ENCODE data around the gene FGA. TPM values are rescaled to one million over a fixed set of nuclear protein-coding genes. Genes with fewer than 3 reads are reported as not detected.
A peak's percentile ranks its signal among the peaks of the same experiment; 100 is the strongest.

Gene FGA
- total and polyA plus RNA-seq, 4 donors = 8,747 to 25,210 (median 14,399) TPM

GRCh38 chr4:154591890-154592289, 1.3 kb upstream of the FGA start:
- TF ChIP-seq SP1 (IDR thresholded peaks at IDR 0.05) = peak; percentile 56
- no peak for TF ChIP-seq NR2F2 (IDR thresholded peaks at IDR 0.05)
- TF ChIP-seq GABPA (IDR thresholded peaks at IDR 0.05 in 1 of 2, conservative IDR thresholded peaks at IDR 0.05 in 1 of 2) = no peak
- TF ChIP-seq EGR1 (IDR thresholded peaks at IDR 0.05; ENCODE audit: low read depth in 2 of 2) = no peak
- no peak for TF ChIP-seq REST (IDR thresholded peaks at IDR 0.05)
- peak; percentile 88 to 89 for TF ChIP-seq HNF4A (conservative IDR thresholded peaks at IDR 0.05)
- peak in 1 of 2 donors; percentile 63 for TF ChIP-seq RXRA (IDR thresholded peaks at IDR 0.05)
- peak in 1 of 2 donors; percentile 52 for TF ChIP-seq JUND (IDR thresholded peaks at IDR 0.05)
- TF ChIP-seq FOXA1 (IDR thresholded peaks at IDR 0.05) = no peak
- TF ChIP-seq, protein P1, sequence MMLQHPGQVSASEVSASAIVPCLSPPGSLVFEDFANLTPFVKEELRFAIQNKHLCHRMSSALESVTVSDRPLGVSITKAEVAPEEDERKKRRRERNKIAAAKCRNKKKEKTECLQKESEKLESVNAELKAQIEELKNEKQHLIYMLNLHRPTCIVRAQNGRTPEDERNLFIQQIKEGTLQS (IDR thresholded peaks at IDR 0.05) = peak; percentile 8
- TF ChIP-seq HNF4G (IDR thresholded peaks at IDR 0.05) = peak; percentile 73
- TF ChIP-seq YY1 (IDR thresholded peaks at IDR 0.05) = peak; percentile 61
- TF ChIP-seq TAF1 (conservative IDR thresholded peaks at IDR 0.05) = peak; percentile 13
- TF ChIP-seq FOXA2 (IDR thresholded peaks at IDR 0.05) = no peak
- TF ChIP-seq RAD21 (IDR thresholded peaks at IDR 0.05) = no peak
- TF ChIP-seq CTCF (IDR thresholded peaks at IDR 0.05; ENCODE audit: low read depth, low read length, missing input control) = no peak
- no peak for TF ChIP-seq ZBTB33 (IDR thresholded peaks at IDR 0.05)
- TF ChIP-seq MAX (IDR thresholded peaks at IDR 0.05) = peak; percentile 42
- peak overlapping the region; percentile 84 for H3K27ac ChIP-seq (ENCODE audit: low read depth in 1 of 2, low read length in 2 of 2)
- H3K27me3 ChIP-seq (ENCODE audit: control insufficient read depth in 4 of 4, insufficient read depth in 4 of 4, low read length in 3 of 4) = no peaks in the 10 kb centered on the region
- H3K36me3 ChIP-seq (ENCODE audit: control insufficient read depth in 4 of 4, insufficient read depth in 3 of 4, low read depth in 1 of 4, low read length in 3 of 4) = peaks cover 0 to 35% (median 21%) of the 10 kb centered on the region in 4 donors
- no peaks in the 10 kb centered on the region for H3K9me3 ChIP-seq (ENCODE audit: control insufficient read depth in 4 of 4, low read length in 3 of 4)
- no peak overlapping the region for H3K9ac ChIP-seq (ENCODE audit: low read depth in 1 of 2, low read length in 2 of 2)
- no peak for DNase-seq (ENCODE audit: low spot score)
- H3K4me3 ChIP-seq (ENCODE audit: low read depth in 1 of 3, low read length in 3 of 3) = peak overlapping the region in 2 of 3 donors; percentile 23 to 26
- H3K4me1 ChIP-seq (ENCODE audit: control insufficient read depth in 4 of 4, insufficient read depth in 4 of 4, low read length in 3 of 4) = peaks cover 5 to 61% (median 48%) of the 10 kb centered on the region in 4 donors
- WGBS = 42% methylated on average over 3 of the region's 3 CpGs
